Activated CD4-positive, alpha-beta memory T cell treated with anti-CD3 and anti-CD28 coated beads, Interleukin-2, amount 10 ng/mL, durations not matched to agents 7 days and 5 days (primary cell): ENCODE results near the gene IQCH. TPM values are rescaled to one million over a fixed set of nuclear protein-coding genes. Genes with fewer than 3 reads are reported as not detected.
"Not testable (repeated sequence)": the region's sequence is repeated elsewhere in the genome, so short reads cannot be mapped to it uniquely, and the experiment has no call there.

Source experiments
- CTCF ChIA-PET: fragments of 350-600 bp; sonication (Branson Sonifier 250); formaldehyde crosslinking; loops from one replicate; lab custom pipeline; 2021; ENCODE audit warnings: antibody characterized with exemption, inconsistent platforms; lab: Charles Lee
- POLR2A ChIA-PET: fragments of 350-600 bp; sonication (Branson Sonifier 250); formaldehyde crosslinking; loops from one replicate; lab custom pipeline; 2021; ENCODE audit warnings: antibody characterized with exemption; lab: Charles Lee
- DNase-seq: peaks from one replicate; pipeline ENCODE4 v3.0.0-alpha.2; 2020
- H3K27ac Mint-ChIP-seq: one replicate; pipeline ENCODE4 v1.8.0; 2021; ENCODE audit warnings: mild to moderate bottlenecking, mixed read lengths
- H3K27me3 Mint-ChIP-seq: one replicate; pipeline ENCODE4 v1.8.0; 2021; ENCODE audit warnings: mixed read lengths
- H3K36me3 Mint-ChIP-seq: one replicate; pipeline ENCODE4 v1.8.0; 2021; ENCODE audit warnings: low read depth, mixed read lengths
- H3K4me1 Mint-ChIP-seq: one replicate; pipeline ENCODE4 v1.8.0; 2021; ENCODE audit warnings: mixed read lengths
- H3K4me3 Mint-ChIP-seq: one replicate; pipeline ENCODE4 v1.8.0; 2021; ENCODE audit warnings: mild to moderate bottlenecking, mixed read lengths
- H3K9me3 Mint-ChIP-seq: one replicate; pipeline ENCODE4 v1.8.0; 2021; ENCODE audit warnings: mixed read lengths
- total RNA-seq, 2 experiments: library from RNA; stranded (reverse); gene quantifications; one replicate each; pipeline ENCODE4 v1.2.3, GENCODE V29; 2021

The IQCH gene
- total RNA-seq, 2 experiments from 2014 or later, result 0.78 to 0.98 TPM

GRCh38 chr15:67253101-67253500 is 1.5 kb upstream of the IQCH start:
- CTCF ChIA-PET, result interaction anchor here (0.7 to 3.2 kb wide), 2 partner anchors 13 to 583 kb away, joined by 3 to 19 read pairs; no protein-coding TSS in a partner anchor
- Mint-ChIP-seq H3K27ac (peak overlapping the region; percentile 97), H3K4me1 (peaks cover 45% of the 10 kb centered on the region)

DNA sequence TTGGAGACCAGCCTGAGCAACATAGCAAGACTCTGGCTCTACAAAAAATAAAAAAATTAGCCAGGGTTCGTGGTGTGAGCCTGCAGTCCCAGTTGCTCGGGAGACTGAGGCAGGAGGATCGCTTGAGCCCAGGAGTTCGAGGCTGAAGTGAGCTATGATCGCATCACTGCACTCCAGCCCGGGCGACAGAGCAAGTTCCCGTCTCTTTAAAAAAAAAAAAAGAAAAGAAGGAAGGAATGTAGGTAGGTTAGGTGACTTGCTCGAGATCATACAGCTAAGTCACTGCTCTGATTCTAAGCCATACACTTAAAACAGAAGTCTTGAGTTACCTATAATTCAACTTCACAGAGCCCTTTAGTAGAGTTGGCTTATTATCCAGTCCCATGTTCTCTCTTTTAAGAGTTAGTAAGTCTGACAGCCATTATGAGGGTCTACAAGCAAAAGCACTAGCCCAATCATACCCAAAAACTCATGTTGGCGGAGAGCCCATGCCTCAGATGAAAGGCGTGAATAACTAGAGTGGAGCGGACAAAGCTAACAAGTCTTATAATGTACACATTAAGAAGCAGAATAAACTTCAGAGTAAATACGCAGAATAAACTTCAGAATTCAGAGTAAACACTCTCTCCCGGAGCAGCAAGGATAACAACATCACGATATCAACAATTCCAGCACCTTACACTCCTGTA is 893 bp upstream of the IQCH start:
- Mint-ChIP-seq H3K9me3 (no peaks in the 10 kb centered on the region), H3K36me3 (peaks cover 28% of the 10 kb centered on the region), H3K4me3 (peak overlapping the region; percentile 99), H3K4me1 (peaks cover 45% of the 10 kb centered on the region), H3K27ac (peak overlapping the region; percentile 97), H3K27me3 (peaks cover 13% of the 10 kb centered on the region)
- no peak for DNase-seq
- ChIA-PET CTCF (interaction anchor here (0.7 to 3.2 kb wide), 2 partner anchors 13 to 582 kb away, joined by 3 to 19 read pairs; no protein-coding TSS in a partner anchor), POLR2A (interaction anchor here (0.6 to 1.8 kb wide), 15 partner anchors 10 to 315 kb away, joined by 3 to 26 read pairs (median 4); no protein-coding TSS in a partner anchor)

More at GRCh38 chr15:67253101-67253500, 1.5 kb upstream of the IQCH start:
- Mint-ChIP-seq H3K9me3 (no peaks in the 10 kb centered on the region), H3K4me3 (peak overlapping the region; percentile 99), H3K36me3 (peaks cover 34% of the 10 kb centered on the region), H3K27me3 (peaks cover 13% of the 10 kb centered on the region)
- POLR2A ChIA-PET, result interaction anchor here (1.8 kb wide), 2 partner anchors 9 to 12 kb away, joined by 13 to 26 read pairs; no protein-coding TSS in a partner anchor
- no peak for DNase-seq

GRCh38 chr15:67256051-67256450 is 1.5 kb downstream of the IQCH start:
- Mint-ChIP-seq H3K4me1 (peaks cover 32% of the 10 kb centered on the region), H3K27ac (no peak overlapping the region), H3K36me3 (peaks cover 13% of the 10 kb centered on the region), H3K4me3 (peak overlapping the region; percentile 65), H3K27me3 (peaks cover 13% of the 10 kb centered on the region), H3K9me3 (no peaks in the 10 kb centered on the region)
- no peak for DNase-seq
- POLR2A ChIA-PET, result interaction anchor here (1.4 kb wide), 1 partner anchor 62 kb away, joined by 3 read pairs; no protein-coding TSS in a partner anchor
- CTCF ChIA-PET, result interaction anchor here (3.2 kb wide), 1 partner anchor 16 kb away, joined by 19 read pairs; no protein-coding TSS in a partner anchor

GRCh38 chr15:67258412-67258811 is 3.8 kb downstream of the IQCH start:
- DNase-seq, H3K4me3 Mint-ChIP-seq, CTCF ChIA-PET, H3K9me3 Mint-ChIP-seq, H3K36me3 Mint-ChIP-seq, H3K27ac Mint-ChIP-seq: not testable (repeated sequence)
- peaks cover 12% of the 10 kb centered on the region for H3K4me1 Mint-ChIP-seq
- POLR2A ChIA-PET, result interaction anchor here (1.0 kb wide), 1 partner anchor 18 kb away, joined by 3 read pairs; no protein-coding TSS in a partner anchor
- peaks cover 15% of the 10 kb centered on the region for H3K27me3 Mint-ChIP-seq

DNA sequence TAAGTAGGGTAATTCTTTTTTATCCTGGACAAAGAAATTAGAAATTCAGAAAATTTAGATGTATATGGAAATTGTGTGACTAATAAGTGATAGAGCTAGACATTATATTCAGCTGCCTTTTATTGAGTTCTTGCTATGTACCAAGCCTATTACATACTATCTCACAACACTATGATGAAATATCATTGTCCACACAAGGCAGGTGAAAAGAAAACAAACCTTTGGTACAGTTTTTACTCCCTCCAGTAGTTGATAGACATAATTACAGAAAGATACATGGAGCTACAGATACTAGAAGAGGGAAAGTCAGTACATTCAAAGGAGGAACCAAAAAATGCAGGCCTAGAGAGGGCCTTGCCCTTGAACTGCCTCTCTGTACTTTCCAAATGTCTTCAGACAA is 4.8 kb downstream of the IQCH start:
- Mint-ChIP-seq H3K4me3 (no peak overlapping the region), H3K36me3 (no peaks in the 10 kb centered on the region), H3K27me3 (peaks cover 15% of the 10 kb centered on the region), H3K27ac (no peak overlapping the region), H3K4me1 (peaks cover 11% of the 10 kb centered on the region), H3K9me3 (no peaks in the 10 kb centered on the region)
- DNase-seq, result no peak
- ChIA-PET CTCF (no interaction called here), POLR2A (interaction anchor here (1.0 kb wide), 1 partner anchor 19 kb away, joined by 3 read pairs; no protein-coding TSS in a partner anchor)

- H3K27ac Mint-ChIP-seq, result no peak overlapping the region
Observed at GRCh38 chr15:67259806-67260205, 5.2 kb downstream of the IQCH start.

GRCh38 chr15:67266870-67267269 is 12.3 kb downstream of the IQCH start:
- Mint-ChIP-seq H3K4me1 (peaks cover 2% of the 10 kb centered on the region), H3K36me3 (no peaks in the 10 kb centered on the region), H3K4me3 (no peak overlapping the region), H3K9me3 (no peaks in the 10 kb centered on the region), H3K27me3 (peaks cover 10% of the 10 kb centered on the region), H3K27ac (no peak overlapping the region)
- POLR2A ChIA-PET, result no interaction called here
- CTCF ChIA-PET, result no interaction called here
- DNase-seq, result no peak

More at GRCh38 chr15:67259806-67260205, 5.2 kb downstream of the IQCH start:
- Mint-ChIP-seq H3K27me3 (peaks cover 13% of the 10 kb centered on the region), H3K4me3 (no peak overlapping the region), H3K9me3 (no peaks in the 10 kb centered on the region), H3K36me3 (no peaks in the 10 kb centered on the region), H3K4me1 (peaks cover 8% of the 10 kb centered on the region)
- no peak for DNase-seq
- CTCF ChIA-PET, result no interaction called here
- POLR2A ChIA-PET, result no interaction called here

DNA sequence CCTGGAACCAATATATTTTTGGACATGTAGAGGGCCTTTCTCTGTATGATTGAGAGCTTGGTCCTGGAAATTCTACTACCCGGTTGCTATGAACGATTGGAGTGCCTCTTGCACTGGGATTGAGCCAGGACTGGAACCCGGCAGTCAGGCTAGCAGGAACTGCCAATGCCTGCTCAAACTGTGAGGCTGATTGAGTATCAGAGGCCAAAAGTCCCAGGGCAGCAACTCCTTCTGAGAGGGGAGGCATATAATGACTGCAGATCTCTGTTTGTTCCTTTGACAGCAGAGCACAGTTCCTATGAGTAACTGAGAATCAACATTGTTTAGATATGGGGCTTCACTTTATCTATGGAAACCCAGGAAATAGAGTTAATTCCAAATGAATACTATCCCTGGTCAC is 12.9 kb downstream of the IQCH start:
- CTCF ChIA-PET, result no interaction called here

DNA sequence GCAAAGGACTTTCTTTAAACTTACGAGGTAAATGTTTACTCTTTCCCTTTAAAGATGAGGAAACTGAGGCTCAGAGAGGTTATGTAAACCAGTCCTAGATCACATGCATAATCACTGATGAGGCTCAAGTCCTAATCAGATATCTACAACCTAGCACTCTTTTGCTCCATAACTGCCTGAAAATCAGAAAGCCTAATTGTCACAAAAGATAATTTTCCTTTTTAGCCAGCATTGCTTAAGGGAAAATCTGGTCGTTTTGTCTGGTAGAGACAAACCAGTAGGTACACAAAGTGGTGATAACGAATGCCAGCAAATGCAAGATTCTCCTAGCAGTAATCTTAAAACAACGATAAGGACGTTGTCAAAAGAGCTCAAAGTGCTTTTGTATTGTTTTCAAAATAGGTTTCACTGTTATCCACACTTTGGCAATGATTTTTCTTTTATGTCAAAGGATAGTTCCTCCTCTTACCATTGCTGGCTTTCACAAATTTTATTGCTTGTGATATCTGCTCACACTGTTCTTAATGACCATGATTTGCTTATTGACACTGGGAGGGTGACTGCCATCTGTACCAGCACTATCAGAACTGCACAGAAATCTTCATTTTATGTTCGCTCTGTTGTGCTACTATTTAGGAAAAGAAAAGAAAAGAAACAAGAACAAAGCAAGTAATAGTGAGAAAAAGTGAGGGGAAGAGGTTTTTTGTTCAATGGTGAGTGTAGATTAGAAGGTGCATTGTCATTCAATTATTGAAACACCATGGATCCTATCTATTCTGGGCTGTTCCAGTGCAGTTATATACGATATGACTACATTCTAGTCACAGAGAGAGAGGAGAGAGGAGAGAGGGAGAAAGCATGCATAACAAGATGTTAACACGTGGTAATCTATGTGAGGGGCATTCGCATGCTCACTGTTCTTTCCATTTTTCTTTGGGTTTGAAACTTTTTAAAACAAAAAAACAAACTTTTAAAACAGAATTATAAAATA is 13.7 kb downstream of the IQCH start:
- Mint-ChIP-seq H3K27ac (no peak overlapping the region), H3K36me3 (no peaks in the 10 kb centered on the region), H3K4me1 (peaks cover 2% of the 10 kb centered on the region), H3K27me3 (peaks cover 11% of the 10 kb centered on the region), H3K4me3 (no peak overlapping the region), H3K9me3 (peaks cover 3% of the 10 kb centered on the region)
- ChIA-PET CTCF (no interaction called here), POLR2A (no interaction called here)
- DNase-seq, result no peak

More for the DNA sequence above, 12.9 kb downstream of the IQCH start:
- peaks cover 2% of the 10 kb centered on the region for H3K9me3 Mint-ChIP-seq
- H3K4me3 Mint-ChIP-seq, result no peak overlapping the region
- peaks cover 2% of the 10 kb centered on the region for H3K4me1 Mint-ChIP-seq
- POLR2A ChIA-PET, result no interaction called here
- H3K27ac Mint-ChIP-seq, result no peak overlapping the region
- DNase-seq, result no peak
- no peaks in the 10 kb centered on the region for H3K36me3 Mint-ChIP-seq
- H3K27me3 Mint-ChIP-seq, result peaks cover 10% of the 10 kb centered on the region

- H3K4me1 Mint-ChIP-seq, result no peaks in the 10 kb centered on the region
- peaks cover 7% of the 10 kb centered on the region for H3K9me3 Mint-ChIP-seq
- no peak overlapping the region for H3K4me3 Mint-ChIP-seq
- H3K27ac Mint-ChIP-seq, result no peak overlapping the region
- ChIA-PET POLR2A (no interaction called here), CTCF (interaction anchor here (0.6 kb wide), 1 partner anchor 49 kb away, joined by 6 read pairs; no protein-coding TSS in a partner anchor)
- peaks cover 18% of the 10 kb centered on the region for H3K27me3 Mint-ChIP-seq
- DNase-seq, result no peak
- H3K36me3 Mint-ChIP-seq, result no peaks in the 10 kb centered on the region
Observed at GRCh38 chr15:67274236-67274635, 19.6 kb downstream of the IQCH start.

DNA sequence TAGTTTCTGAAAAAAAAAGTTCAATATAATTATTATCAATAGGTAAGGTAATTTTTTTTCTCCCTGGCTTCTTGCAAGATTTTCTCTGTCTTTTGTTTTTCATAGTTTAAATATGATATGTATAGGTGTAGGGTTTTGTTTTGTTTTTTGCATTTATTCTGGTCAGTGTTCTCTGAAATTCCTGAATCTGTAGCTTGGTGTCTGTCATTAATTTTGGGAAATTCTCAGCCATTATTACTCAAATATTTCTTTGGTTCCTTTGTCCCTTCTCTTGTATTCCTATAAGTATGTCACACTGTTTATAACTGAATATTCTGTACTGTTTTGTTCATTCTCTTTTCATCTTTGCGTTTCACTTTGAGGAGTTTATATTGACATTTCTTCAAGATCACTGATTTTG is 22.1 kb downstream of the IQCH start:
- peaks cover 7% of the 10 kb centered on the region for H3K9me3 Mint-ChIP-seq
- no peaks in the 10 kb centered on the region for H3K4me1 Mint-ChIP-seq
- no peaks in the 10 kb centered on the region for H3K36me3 Mint-ChIP-seq
- H3K27ac Mint-ChIP-seq, result no peak overlapping the region
- POLR2A ChIA-PET, result no interaction called here
- DNase-seq, result no peak
- H3K27me3 Mint-ChIP-seq, result peaks cover 14% of the 10 kb centered on the region
- H3K4me3 Mint-ChIP-seq, result no peak overlapping the region
- CTCF ChIA-PET, result no interaction called here

DNA sequence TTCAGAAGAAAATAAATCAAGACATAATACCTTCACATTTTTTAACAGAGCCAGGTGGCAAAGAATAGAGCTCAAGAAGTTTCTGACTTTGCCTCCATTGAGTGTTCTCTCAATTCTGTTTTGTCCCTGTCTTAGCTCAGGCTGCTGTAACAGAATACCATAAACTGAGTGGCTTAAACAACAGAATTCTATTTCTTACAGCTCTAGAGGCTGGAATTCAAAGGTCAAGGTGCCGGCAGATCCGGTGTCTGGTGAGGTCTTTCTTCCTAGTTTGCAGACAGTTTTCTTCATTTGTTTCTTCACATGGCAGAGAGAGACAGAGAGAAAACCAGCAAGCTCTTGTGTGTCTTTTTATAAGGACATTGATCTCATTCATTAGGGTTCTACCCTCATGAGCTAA is 25.6 kb downstream of the IQCH start:
- no peak overlapping the region for H3K4me3 Mint-ChIP-seq

More for the DNA sequence above, 25.6 kb downstream of the IQCH start:
- ChIA-PET POLR2A (interaction anchor here (0.7 kb wide), 1 partner anchor 40 kb away, joined by 3 read pairs; no protein-coding TSS in a partner anchor), CTCF (no interaction called here)
- Mint-ChIP-seq H3K27me3 (peaks cover 18% of the 10 kb centered on the region), H3K27ac (no peak overlapping the region), H3K36me3 (peaks cover under 1% of the 10 kb centered on the region), H3K4me1 (no peaks in the 10 kb centered on the region), H3K9me3 (no peaks in the 10 kb centered on the region)
- DNase-seq, result no peak
